Measurements from ENCODE around the gene CDC42SE2. TPM values are rescaled to one million over a fixed set of nuclear protein-coding genes. Genes with fewer than 3 reads are reported as not detected.

The CDC42SE2 gene
- total and polyA plus RNA-seq, 2 experiments from 2014 or later: 24.2 to 36.2 TPM

DNA sequence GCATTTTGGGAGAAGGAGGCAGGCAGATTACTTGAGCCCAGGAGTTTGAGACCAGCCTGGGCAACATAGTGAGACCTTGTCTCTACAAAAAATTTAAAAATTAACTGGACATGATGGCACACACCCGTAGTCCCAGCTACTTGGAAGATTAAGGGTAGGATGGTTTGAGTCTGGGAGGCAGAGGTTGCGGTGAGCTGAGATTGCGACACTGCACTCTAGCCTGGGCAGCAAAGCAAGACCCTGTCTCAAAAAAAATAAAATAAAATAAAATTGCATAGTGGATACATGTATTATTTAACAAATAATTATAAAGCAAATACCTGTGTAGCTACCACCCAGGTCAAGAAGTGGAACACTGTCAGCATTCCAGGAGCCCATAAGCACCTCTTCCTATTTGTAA lies 90.1 kb downstream of the CDC42SE2 start (continued):
- TF ChIP-seq, protein P1, sequence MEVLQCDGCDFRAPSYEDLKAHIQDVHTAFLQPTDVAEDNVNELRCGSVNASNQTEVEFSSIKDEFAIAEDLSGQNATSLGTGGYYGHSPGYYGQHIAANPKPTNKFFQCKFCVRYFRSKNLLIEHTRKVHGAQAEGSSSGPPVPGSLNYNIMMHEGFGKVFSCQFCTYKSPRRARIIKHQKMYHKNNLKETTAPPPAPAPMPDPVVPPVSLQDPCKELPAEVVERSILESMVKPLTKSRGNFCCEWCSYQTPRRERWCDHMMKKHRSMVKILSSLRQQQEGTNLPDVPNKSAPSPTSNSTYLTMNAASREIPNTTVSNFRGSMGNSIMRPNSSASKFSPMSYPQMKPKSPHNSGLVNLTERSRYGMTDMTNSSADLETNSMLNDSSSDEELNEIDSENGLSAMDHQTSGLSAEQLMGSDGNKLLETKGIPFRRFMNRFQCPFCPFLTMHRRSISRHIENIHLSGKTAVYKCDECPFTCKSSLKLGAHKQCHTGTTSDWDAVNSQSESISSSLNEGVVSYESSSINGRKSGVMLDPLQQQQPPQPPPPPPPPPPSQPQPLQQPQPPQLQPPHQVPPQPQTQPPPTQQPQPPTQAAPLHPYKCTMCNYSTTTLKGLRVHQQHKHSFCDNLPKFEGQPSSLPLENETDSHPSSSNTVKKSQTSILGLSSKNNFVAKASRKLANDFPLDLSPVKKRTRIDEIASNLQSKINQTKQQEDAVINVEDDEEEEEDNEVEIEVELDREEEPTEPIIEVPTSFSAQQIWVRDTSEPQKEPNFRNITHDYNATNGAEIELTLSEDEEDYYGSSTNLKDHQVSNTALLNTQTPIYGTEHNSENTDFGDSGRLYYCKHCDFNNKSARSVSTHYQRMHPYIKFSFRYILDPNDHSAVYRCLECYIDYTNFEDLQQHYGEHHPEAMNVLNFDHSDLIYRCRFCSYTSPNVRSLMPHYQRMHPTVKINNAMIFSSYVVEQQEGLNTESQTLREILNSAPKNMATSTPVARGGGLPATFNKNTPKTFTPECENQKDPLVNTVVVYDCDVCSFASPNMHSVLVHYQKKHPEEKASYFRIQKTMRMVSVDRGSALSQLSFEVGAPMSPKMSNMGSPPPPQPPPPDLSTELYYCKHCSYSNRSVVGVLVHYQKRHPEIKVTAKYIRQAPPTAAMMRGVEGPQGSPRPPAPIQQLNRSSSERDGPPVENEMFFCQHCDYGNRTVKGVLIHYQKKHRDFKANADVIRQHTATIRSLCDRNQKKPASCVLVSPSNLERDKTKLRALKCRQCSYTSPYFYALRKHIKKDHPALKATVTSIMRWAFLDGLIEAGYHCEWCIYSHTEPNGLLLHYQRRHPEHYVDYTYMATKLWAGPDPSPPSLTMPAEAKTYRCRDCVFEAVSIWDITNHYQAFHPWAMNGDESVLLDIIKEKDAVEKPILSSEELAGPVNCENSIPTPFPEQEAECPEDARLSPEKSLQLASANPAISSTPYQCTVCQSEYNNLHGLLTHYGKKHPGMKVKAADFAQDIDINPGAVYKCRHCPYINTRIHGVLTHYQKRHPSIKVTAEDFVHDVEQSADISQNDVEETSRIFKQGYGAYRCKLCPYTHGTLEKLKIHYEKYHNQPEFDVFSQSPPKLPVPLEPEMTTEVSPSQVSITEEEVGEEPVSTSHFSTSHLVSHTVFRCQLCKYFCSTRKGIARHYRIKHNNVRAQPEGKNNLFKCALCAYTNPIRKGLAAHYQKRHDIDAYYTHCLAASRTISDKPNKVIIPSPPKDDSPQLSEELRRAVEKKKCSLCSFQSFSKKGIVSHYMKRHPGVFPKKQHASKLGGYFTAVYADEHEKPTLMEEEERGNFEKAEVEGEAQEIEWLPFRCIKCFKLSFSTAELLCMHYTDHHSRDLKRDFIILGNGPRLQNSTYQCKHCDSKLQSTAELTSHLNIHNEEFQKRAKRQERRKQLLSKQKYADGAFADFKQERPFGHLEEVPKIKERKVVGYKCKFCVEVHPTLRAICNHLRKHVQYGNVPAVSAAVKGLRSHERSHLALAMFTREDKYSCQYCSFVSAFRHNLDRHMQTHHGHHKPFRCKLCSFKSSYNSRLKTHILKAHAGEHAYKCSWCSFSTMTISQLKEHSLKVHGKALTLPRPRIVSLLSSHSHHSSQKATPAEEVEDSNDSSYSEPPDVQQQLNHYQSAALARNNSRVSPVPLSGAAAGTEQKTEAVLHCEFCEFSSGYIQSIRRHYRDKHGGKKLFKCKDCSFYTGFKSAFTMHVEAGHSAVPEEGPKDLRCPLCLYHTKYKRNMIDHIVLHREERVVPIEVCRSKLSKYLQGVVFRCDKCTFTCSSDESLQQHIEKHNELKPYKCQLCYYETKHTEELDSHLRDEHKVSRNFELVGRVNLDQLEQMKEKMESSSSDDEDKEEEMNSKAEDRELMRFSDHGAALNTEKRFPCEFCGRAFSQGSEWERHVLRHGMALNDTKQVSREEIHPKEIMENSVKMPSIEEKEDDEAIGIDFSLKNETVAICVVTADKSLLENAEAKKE (CRISPR knock-in tag; IDR thresholded peaks at IDR 0.05): no peak
- TF ChIP-seq EZH2 (IDR thresholded peaks at IDR 0.05; ENCODE audit: low read depth, unreplicated experiment) (no peak), ZNF114 (CRISPR knock-in tag; IDR thresholded peaks at IDR 0.05) (no peak)

DNA sequence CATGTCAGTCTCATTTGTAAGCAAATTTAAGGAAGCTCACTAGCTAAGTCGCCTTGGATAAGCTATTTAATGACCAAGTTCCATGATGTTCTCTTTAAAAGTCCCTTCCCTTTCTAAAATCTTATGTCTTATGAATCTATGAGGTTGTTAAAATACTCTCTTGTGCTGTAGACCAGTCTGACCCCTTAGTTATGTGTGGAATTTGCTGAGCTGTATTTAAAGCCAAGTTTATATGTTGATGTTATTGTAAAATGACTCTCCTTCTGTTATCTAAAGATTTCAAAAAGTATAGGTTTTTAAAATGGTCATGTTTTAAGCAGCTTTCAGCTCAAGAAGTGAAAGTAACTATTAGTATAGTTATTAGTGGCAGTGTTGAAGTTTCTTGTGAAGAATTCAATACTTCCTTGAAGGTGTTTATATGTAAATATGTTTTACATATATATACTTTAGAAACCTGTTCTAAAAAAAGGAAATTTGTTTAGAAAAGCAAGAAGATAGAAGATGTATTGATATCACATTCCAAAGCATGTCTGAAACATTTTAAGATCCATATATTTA lies 92.2 kb downstream of the CDC42SE2 start:
- no peak for ATAC-seq
- no peaks in the 10 kb centered on the region for H3F3A ChIP-seq (replicated peaks; ENCODE audit: low read depth)
- Mint-ChIP-seq H3K36me3 (ENCODE audit: low read depth) (no peaks in the 10 kb centered on the region; the same call in 2 of the 3 replicates), H3K27ac (peak overlapping the region; percentile 70; the same call in 1 of the 2 replicates), H3K9me3 (no peaks in the 10 kb centered on the region), H3K4me1 (no peaks in the 10 kb centered on the region; the same call in 2 of the 3 replicates), H3K4me3 (no peak overlapping the region), H3K27me3 (ENCODE audit: insufficient read depth, low read depth, poor library complexity) (peaks cover 2% of the 10 kb centered on the region)
- H3K27me3 ChIP-seq (ENCODE audit: insufficient read depth): no peaks in the 10 kb centered on the region
- H3K4me1 ChIP-seq (ENCODE audit: insufficient read depth): no peaks in the 10 kb centered on the region
- H3K4me2 ChIP-seq: no peak overlapping the region
- H3K79me2 ChIP-seq (replicated peaks; ENCODE audit: insufficient read depth): no peaks in the 10 kb centered on the region
- DNase-seq (ENCODE audit: low spot score): no peak
- H4K20me1 ChIP-seq (replicated peaks; ENCODE audit: insufficient read depth): no peaks in the 10 kb centered on the region
- no peaks in the 10 kb centered on the region for H3K36me3 ChIP-seq (ENCODE audit: insufficient read depth)
- H3K9me2 ChIP-seq (ENCODE audit: insufficient read depth): no peaks in the 10 kb centered on the region
- H2AFZ ChIP-seq: no peak overlapping the region
- H3K4me3 ChIP-seq: no peak overlapping the region
- no peak overlapping the region for H3K27ac ChIP-seq (ENCODE audit: low read depth)
- no peak for TF ChIP-seq ZNF114 (CRISPR knock-in tag; IDR thresholded peaks at IDR 0.05)
- TF ChIP-seq, protein P2, sequence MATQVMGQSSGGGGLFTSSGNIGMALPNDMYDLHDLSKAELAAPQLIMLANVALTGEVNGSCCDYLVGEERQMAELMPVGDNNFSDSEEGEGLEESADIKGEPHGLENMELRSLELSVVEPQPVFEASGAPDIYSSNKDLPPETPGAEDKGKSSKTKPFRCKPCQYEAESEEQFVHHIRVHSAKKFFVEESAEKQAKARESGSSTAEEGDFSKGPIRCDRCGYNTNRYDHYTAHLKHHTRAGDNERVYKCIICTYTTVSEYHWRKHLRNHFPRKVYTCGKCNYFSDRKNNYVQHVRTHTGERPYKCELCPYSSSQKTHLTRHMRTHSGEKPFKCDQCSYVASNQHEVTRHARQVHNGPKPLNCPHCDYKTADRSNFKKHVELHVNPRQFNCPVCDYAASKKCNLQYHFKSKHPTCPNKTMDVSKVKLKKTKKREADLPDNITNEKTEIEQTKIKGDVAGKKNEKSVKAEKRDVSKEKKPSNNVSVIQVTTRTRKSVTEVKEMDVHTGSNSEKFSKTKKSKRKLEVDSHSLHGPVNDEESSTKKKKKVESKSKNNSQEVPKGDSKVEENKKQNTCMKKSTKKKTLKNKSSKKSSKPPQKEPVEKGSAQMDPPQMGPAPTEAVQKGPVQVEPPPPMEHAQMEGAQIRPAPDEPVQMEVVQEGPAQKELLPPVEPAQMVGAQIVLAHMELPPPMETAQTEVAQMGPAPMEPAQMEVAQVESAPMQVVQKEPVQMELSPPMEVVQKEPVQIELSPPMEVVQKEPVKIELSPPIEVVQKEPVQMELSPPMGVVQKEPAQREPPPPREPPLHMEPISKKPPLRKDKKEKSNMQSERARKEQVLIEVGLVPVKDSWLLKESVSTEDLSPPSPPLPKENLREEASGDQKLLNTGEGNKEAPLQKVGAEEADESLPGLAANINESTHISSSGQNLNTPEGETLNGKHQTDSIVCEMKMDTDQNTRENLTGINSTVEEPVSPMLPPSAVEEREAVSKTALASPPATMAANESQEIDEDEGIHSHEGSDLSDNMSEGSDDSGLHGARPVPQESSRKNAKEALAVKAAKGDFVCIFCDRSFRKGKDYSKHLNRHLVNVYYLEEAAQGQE (IDR thresholded peaks at IDR 0.05; ENCODE audit: unreplicated experiment): no peak
- no peak for TF ChIP-seq POLR2AphosphoS5 (IDR thresholded peaks at IDR 0.05; ENCODE audit: low read depth)
- TF ChIP-seq EZH2 (IDR thresholded peaks at IDR 0.05; ENCODE audit: low read depth, unreplicated experiment): no peak
- no peak for TF ChIP-seq JUNB (IDR thresholded peaks at IDR 0.05; ENCODE audit: unreplicated experiment)
